ENCODE results near the gene PLET1.

- TF ChIP-seq POLR2A (IDR thresholded peaks at IDR 0.05; ENCODE audit: low read length) (no peak), GATA1 (IDR thresholded peaks at IDR 0.05; ENCODE audit: low read depth, low read length) (no peak)
These were observed 41.0 kb downstream of the PLET1 start for GRCh38 chr11:112219476-112220232.
